Loucy (cell line): ENCODE measurements around the gene GRID2IP.
"Not testable (repeated sequence)": the region's sequence is repeated elsewhere in the genome, so short reads cannot be mapped to it uniquely, and the experiment has no call there.

Source experiments
- H2AFZ ChIP-seq: fragments of 200-600 bp; sonication (generic); 2 replicates; pipeline ENCODE4 v1.6.0; 2016; ENCODE audit warnings: antibody characterized with exemption, mild to moderate bottlenecking, low read length, moderate library complexity
- H3F3A ChIP-seq: fragments of 200-600 bp; 2 replicates; pipeline ENCODE4 v1.6.0; 2016; ENCODE audit warnings: antibody characterized with exemption, low read depth, mild to moderate bottlenecking
- H3K27me3 ChIP-seq: fragments of 200-600 bp; sonication (generic); 2 replicates; pipeline ENCODE4 v1.6.1; 2014; ENCODE audit warnings: low read length, mild to moderate bottlenecking; ENCODE audit not compliant: insufficient read depth, poor library complexity, severe bottlenecking
- H3K36me3 ChIP-seq: fragments of 200-600 bp; sonication (generic); 2 replicates; pipeline ENCODE4 v1.6.1; 2016; ENCODE audit warnings: low read length; ENCODE audit not compliant: insufficient read depth
- H3K4me1 ChIP-seq: fragments of 200-600 bp; sonication (generic); 2 replicates; pipeline ENCODE4 v1.5.1; 2014; ENCODE audit warnings: low read length, mild to moderate bottlenecking; ENCODE audit not compliant: insufficient read depth, poor library complexity, severe bottlenecking
- H3K4me2 ChIP-seq: fragments of 200-600 bp; sonication (generic); 2 replicates; pipeline ENCODE4 v1.6.0; 2014; ENCODE audit warnings: antibody characterized with exemption, low read length, low read depth, mild to moderate bottlenecking; ENCODE audit not compliant: poor library complexity, severe bottlenecking
- H3K4me3 ChIP-seq: fragments of 200-600 bp; sonication (generic); 2 replicates; pipeline ENCODE4 v1.5.1; 2014; ENCODE audit warnings: low read length, mild to moderate bottlenecking, mixed read lengths; ENCODE audit not compliant: poor library complexity, severe bottlenecking
- H3K79me2 ChIP-seq: fragments of 200-600 bp; sonication (generic); 2 replicates; pipeline ENCODE4 v1.6.1; 2014; ENCODE audit warnings: low read length; ENCODE audit not compliant: insufficient read depth
- H3K9ac ChIP-seq: fragments of 200-600 bp; sonication (generic); 2 replicates; pipeline ENCODE4 v1.6.0; 2014; ENCODE audit warnings: mild to moderate bottlenecking, low read depth, low read length, moderate library complexity; ENCODE audit not compliant: poor library complexity, severe bottlenecking
- H3K9me2 ChIP-seq: fragments of 200-600 bp; sonication (generic); replicated peaks from 2 replicates; pipeline ENCODE4 v1.6.1; 2016; ENCODE audit warnings: low read depth, low read length, mixed read lengths
- H3K9me3 ChIP-seq: fragments of 200-600 bp; sonication (generic); 2 replicates; pipeline ENCODE4 v1.6.1; 2014; ENCODE audit warnings: mild to moderate bottlenecking, antibody characterized with exemption, low read length, low read depth; ENCODE audit not compliant: insufficient read depth
- H4K20me1 ChIP-seq: fragments of 200-600 bp; sonication (generic); 2 replicates; pipeline ENCODE4 v1.6.0; 2014; ENCODE audit warnings: antibody characterized with exemption, low read length, mild to moderate bottlenecking; ENCODE audit not compliant: insufficient read depth, poor library complexity, severe bottlenecking
- EZH2phosphoT487 ChIP-seq: fragments of 200-600 bp; IDR thresholded peaks from 2 replicates; pipeline ENCODE4 v1.6.1; 2018; ENCODE audit warnings: antibody characterized with exemption, mild to moderate bottlenecking, moderate library complexity, borderline replicate concordance
- TF ChIP-seq, protein P1 (sequence below): fragments of 200-600 bp; sonication (generic); conservative IDR thresholded peaks from 2 replicates; pipeline ENCODE4 v1.5.1; 2014; ENCODE audit warnings: mild to moderate bottlenecking, antibody characterized with exemption, low read length

Gene GRID2IP

GRCh38 chr7:6460990-6461584 lies 90.2 kb downstream of the GRID2IP start:
- no peaks in the 10 kb centered on the region for H3K4me1 ChIP-seq
- H3K4me2 ChIP-seq: no peak overlapping the region
- H3K36me3 ChIP-seq: peaks cover 29% of the 10 kb centered on the region; the same call in 1 of the 2 replicates
- H2AFZ ChIP-seq: no peak overlapping the region
- H3K9me2 ChIP-seq: no peaks in the 10 kb centered on the region
- H3K27me3 ChIP-seq: no peaks in the 10 kb centered on the region
- no peaks in the 10 kb centered on the region for H3K9me3 ChIP-seq
- H4K20me1 ChIP-seq: no peaks in the 10 kb centered on the region
- no peak overlapping the region for H3K9ac ChIP-seq
- H3K4me3 ChIP-seq: no peak overlapping the region
- no peaks in the 10 kb centered on the region for H3K79me2 ChIP-seq
- TF ChIP-seq EZH2phosphoT487: no peak
- TF ChIP-seq, protein P1, sequence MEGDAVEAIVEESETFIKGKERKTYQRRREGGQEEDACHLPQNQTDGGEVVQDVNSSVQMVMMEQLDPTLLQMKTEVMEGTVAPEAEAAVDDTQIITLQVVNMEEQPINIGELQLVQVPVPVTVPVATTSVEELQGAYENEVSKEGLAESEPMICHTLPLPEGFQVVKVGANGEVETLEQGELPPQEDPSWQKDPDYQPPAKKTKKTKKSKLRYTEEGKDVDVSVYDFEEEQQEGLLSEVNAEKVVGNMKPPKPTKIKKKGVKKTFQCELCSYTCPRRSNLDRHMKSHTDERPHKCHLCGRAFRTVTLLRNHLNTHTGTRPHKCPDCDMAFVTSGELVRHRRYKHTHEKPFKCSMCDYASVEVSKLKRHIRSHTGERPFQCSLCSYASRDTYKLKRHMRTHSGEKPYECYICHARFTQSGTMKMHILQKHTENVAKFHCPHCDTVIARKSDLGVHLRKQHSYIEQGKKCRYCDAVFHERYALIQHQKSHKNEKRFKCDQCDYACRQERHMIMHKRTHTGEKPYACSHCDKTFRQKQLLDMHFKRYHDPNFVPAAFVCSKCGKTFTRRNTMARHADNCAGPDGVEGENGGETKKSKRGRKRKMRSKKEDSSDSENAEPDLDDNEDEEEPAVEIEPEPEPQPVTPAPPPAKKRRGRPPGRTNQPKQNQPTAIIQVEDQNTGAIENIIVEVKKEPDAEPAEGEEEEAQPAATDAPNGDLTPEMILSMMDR: no peak
- no peaks in the 10 kb centered on the region for H3F3A ChIP-seq

DNA sequence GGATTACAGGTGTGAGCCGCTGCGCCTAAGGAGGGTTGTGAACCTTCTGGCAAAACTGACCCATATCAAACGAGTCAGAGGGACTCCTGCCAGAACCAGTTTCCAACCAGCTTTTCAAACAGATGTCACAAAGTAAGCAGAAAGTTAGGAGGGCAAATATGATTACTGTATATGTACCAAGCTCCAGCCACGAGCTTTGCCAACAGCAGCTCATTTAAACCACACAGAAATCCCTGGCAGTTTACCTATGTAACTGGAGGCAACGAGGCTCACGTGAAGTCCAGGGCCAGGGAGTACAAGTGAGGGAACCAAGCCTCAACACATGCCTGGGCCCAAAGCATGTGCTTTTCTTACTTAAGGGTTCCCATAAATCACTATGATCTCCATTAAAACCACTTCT lies 91.0 kb downstream of the GRID2IP start:
- H2AFZ ChIP-seq: no peak overlapping the region
- H3K9me2 ChIP-seq: no peaks in the 10 kb centered on the region
- H3K4me1 ChIP-seq: no peaks in the 10 kb centered on the region
- H3K36me3 ChIP-seq: peaks cover 22% of the 10 kb centered on the region; the same call in 1 of the 2 replicates
- no peak overlapping the region for H3K4me3 ChIP-seq
- no peaks in the 10 kb centered on the region for H3K79me2 ChIP-seq
- H3K4me2 ChIP-seq: no peak overlapping the region
- TF ChIP-seq EZH2phosphoT487: no peak
- TF ChIP-seq, protein P1: no peak
- H3K9me3 ChIP-seq: no peaks in the 10 kb centered on the region
- H3K9ac ChIP-seq: no peak overlapping the region
- no peaks in the 10 kb centered on the region for H3F3A ChIP-seq
- H3K27me3 ChIP-seq: no peaks in the 10 kb centered on the region
- H4K20me1 ChIP-seq: no peaks in the 10 kb centered on the region

DNA sequence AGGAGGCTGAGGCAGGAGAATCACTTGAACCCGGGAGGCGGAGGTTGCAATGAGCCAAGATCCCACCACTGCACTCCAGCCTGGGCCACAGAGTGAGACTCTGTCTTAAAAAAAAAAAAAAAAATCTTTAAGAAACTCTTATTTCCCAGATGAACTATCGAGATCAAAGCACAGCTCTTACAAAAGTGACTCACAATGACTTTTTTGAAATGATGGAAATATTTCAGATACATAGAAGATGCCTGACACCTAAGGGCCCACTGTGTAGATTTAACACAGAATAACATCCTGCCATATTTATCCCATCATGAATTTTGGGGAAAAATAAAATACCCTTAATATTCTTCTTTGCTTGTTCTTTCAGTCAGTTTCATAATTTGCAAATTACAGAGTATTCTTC lies 92.6 kb downstream of the GRID2IP start:
- not testable (repeated sequence) for H3K9ac ChIP-seq, H3K4me1 ChIP-seq, H3K27me3 ChIP-seq, H4K20me1 ChIP-seq, H3F3A ChIP-seq, H2AFZ ChIP-seq, H3K4me3 ChIP-seq, H3K79me2 ChIP-seq, H3K9me3 ChIP-seq, H3K4me2 ChIP-seq, H3K9me2 ChIP-seq
- H3K36me3 ChIP-seq: peaks cover 22% of the 10 kb centered on the region; the same call in 1 of the 2 replicates

GRCh38 chr7:6453734-6454133 lies 97.5 kb downstream of the GRID2IP start:
- H3F3A ChIP-seq: no peaks in the 10 kb centered on the region
- no peak overlapping the region for H3K4me3 ChIP-seq
- H3K4me2 ChIP-seq: no peak overlapping the region
- no peaks in the 10 kb centered on the region for H3K9me3 ChIP-seq
- H3K9ac ChIP-seq: no peak overlapping the region
- TF ChIP-seq, protein P1: no peak
- TF ChIP-seq EZH2phosphoT487: no peak
- no peaks in the 10 kb centered on the region for H3K4me1 ChIP-seq
- no peaks in the 10 kb centered on the region; the same call in 1 of the 2 replicates for H3K79me2 ChIP-seq
- H3K36me3 ChIP-seq: no peaks in the 10 kb centered on the region
- no peaks in the 10 kb centered on the region for H4K20me1 ChIP-seq
- no peaks in the 10 kb centered on the region for H3K27me3 ChIP-seq
- no peaks in the 10 kb centered on the region for H3K9me2 ChIP-seq
- H2AFZ ChIP-seq: no peak overlapping the region
